Urinary bladder (tissue), 4 donors: ENCODE data around the gene TLR10. TPM values are rescaled to one million over a fixed set of nuclear protein-coding genes. Genes with fewer than 3 reads are reported as not detected.

Experiments
- DNase-seq: peaks from one replicate; pipeline ENCODE4 v3.0.0-alpha.2; 2015; ENCODE audit errors: extremely low spot score
- H3K27ac ChIP-seq: one replicate; pipeline ENCODE4 v1.5.1; 2013; ENCODE audit warnings: low read depth, mild to moderate bottlenecking, moderate library complexity
- H3K36me3 ChIP-seq: one replicate; pipeline ENCODE4 v1.6.1; 2013; ENCODE audit warnings: mild to moderate bottlenecking, moderate library complexity; ENCODE audit not compliant: insufficient read depth
- H3K4me1 ChIP-seq: one replicate; pipeline ENCODE4 v1.6.1; 2013; ENCODE audit warnings: mild to moderate bottlenecking, moderate library complexity; ENCODE audit not compliant: insufficient read depth
- H3K4me3 ChIP-seq: one replicate; pipeline ENCODE4 v1.5.1; 2013; ENCODE audit warnings: low read depth, low read length
- WGBS: extraction: QIAGEN DNeasy Blood & Tissue Kit; methylation state at CpG from one replicate; pipeline ENCODE4 v1.1.7; 2013; 5-methylcytosine and 5-hydroxymethylcytosine counted together
- polyA plus RNA-seq: library from polyadenylated mRNA; stranded (reverse); fragments of 200-250 nt; gene quantifications from one replicate; pipeline ENCODE4 v1.2.3, GENCODE V29; 2013
- total RNA-seq: library from RNA; depleted of rRNA; stranded (reverse); fragments of >200 nt; gene quantifications from one replicate; pipeline ENCODE4 v1.2.3, GENCODE V29; 2014
- donor health status: healthy with polysubstance abuse.
- donor health status: healthy.

The TLR10 gene
- total and polyA plus RNA-seq, 2 donors: 0.05 to 3.0 TPM

DNA sequence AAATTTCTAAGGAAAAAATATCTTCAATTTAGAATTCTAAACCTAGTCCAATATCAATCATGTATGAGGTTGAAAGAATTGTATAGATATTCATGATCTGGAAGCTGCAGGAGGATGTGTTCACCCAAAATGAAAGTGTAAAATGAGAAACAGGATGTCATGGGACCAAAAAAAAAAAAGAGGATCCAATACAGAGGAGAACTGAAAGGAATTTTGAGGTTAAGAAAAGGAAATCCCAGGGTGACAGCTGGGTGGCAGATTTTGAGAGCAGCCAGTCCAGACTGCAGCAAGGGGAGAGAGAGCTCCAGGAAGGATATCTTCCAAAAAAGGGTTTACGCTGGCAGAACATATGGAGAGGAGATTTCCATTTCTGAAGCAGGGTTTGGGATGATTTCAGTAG lies 38.9 kb downstream of the TLR10 start:
- Histone ChIP-seq H3K4me3 (no peak overlapping the region), H3K36me3 (no peaks in the 10 kb centered on the region), H3K27ac (no peak overlapping the region), H3K4me1 (no peaks in the 10 kb centered on the region)
- 67% methylated on average over 1 of the region's 1 CpG for WGBS
- no peak for DNase-seq

DNA sequence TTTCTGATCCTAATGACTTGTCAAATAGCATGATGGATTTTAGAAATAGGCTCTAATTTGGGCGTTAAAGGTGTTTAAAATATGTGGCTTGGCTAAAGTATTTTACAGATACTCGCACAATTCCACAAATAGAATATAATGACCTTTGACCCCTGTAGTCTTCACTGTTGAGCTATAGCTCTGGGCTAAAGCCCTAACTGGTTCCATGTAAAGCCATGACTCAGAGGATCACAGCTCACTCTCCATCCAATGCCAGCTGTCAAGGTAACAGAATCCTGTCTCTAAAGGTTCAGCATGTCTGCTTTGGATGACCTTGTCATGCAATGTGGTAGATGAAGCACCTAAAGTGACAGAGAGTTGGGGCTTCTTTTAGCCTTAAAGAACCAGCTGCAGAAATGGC lies 42.5 kb downstream of the TLR10 start:
- no peak for DNase-seq
- no peaks in the 10 kb centered on the region for H3K4me1 ChIP-seq
- no peak overlapping the region for H3K4me3 ChIP-seq
- 78% methylated on average over 2 of the region's 2 CpGs for WGBS
- H3K27ac ChIP-seq: no peak overlapping the region
- no peaks in the 10 kb centered on the region for H3K36me3 ChIP-seq

DNA sequence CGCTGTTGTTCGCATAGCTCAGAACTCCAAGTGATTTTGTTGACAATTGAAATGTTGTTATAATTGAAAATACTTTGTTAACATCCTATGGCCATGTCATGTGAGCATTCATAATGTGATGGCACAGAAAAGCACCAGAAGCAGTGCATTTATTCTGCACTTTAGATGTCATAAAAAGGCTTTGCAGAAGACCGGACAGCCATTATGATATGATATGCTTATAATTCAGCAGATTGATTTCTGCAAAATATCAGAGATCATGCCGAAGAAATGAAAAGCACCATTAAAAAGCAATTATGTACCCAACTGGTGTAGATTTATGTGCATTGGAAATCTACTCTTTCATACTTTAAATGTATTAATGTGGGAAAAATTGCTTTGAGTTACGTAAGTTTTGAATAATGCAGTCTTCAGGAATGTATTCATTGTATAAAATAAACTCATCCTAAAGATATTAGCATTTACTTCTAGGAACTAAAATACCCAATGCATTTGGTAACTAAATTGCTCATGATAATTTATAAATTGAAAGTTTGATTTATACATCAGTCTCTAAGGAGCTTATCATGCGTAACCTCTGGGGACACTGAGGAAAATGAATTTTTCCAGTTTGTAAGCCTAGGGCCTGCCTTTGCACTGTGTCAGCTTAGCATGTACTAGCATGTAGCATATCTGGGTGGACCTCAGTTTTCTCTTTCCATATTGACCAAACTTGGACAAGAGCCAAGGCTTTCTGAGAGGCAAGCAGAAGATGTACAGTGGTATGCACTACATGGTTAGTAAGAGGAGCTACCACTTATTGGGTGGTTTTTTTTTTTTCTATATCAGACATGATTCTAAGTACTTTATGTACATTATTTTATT lies 43.6 kb downstream of the TLR10 start:
- no peaks in the 10 kb centered on the region for H3K36me3 ChIP-seq
- WGBS: 91% methylated on average over 6 of the region's 6 CpGs
- no peak overlapping the region for H3K27ac ChIP-seq
- no peak for DNase-seq
- H3K4me3 ChIP-seq: no peak overlapping the region
- H3K4me1 ChIP-seq: no peaks in the 10 kb centered on the region

DNA sequence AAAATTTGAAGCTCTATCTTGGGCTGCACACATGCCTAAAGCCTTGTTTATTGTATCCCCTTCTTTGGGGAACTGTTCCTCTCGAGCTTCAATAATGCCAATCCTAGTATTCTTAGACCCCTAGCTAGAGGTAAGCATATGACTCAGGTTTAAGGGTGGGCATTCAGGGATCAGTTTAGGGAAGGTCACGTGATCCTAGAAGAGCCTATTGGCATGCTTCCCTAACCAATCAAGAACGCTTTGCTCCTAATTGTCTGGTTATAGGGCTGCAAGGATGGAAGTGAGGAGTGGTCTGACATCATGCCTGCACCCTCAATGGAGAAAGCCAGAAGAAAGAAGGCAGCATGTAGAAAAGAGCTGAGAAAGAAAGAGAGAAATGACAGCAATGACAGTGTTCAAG lies 46.9 kb downstream of the TLR10 start:
- H3K36me3 ChIP-seq: no peaks in the 10 kb centered on the region
- H3K27ac ChIP-seq: no peak overlapping the region
- DNase-seq: no peak
- WGBS: 90% methylated on average over 3 of the region's 3 CpGs
- H3K4me1 ChIP-seq: no peaks in the 10 kb centered on the region
- no peak overlapping the region for H3K4me3 ChIP-seq

DNA sequence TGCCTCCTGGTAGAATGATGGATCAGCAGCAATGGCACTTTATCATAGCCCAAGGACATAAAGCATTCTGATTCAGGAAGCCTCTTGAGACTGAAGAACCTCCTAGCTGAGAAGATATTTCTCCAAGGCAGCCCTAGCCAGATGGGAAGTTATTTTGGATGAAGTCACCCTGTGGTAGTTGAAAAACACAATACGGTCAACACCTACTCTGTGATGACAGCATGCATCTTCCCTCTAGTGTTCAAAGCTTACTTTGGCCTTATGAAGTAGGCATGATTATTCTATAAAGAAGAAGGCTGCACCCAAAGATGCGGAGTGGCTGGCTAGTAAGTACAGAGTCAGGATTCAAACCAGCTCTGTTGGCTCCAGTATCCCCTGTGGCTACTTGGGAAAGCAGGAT lies 47.9 kb downstream of the TLR10 start:
- Histone ChIP-seq H3K4me1 (no peaks in the 10 kb centered on the region), H3K36me3 (no peaks in the 10 kb centered on the region), H3K27ac (no peak overlapping the region), H3K4me3 (no peak overlapping the region)
- no peak for DNase-seq
- WGBS: 78% methylated on average over 2 of the region's 2 CpGs

DNA sequence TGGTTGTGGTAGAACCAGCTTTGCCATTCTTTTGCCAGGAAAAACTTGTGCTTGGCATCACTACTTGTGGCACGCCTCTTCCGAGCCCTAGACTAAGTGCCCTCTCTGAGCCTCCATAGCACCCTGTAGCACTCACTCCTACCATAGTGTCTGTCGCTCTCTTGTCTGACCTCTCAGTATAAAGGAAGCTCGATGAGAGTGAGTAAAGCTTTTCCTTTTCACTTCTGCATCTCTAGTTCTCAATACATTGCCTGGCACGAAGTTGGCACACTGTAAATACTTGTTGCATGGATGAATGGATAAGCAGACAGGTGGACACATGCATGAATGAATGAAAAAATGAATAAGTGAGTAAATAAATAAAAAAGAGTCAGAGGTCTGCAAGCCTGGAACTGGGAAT lies 48.3 kb downstream of the TLR10 start:
- Histone ChIP-seq H3K36me3 (no peaks in the 10 kb centered on the region), H3K27ac (no peak overlapping the region), H3K4me1 (no peaks in the 10 kb centered on the region), H3K4me3 (no peak overlapping the region)
- 86% methylated on average over 5 of the region's 5 CpGs for WGBS
- DNase-seq: no peak

DNA sequence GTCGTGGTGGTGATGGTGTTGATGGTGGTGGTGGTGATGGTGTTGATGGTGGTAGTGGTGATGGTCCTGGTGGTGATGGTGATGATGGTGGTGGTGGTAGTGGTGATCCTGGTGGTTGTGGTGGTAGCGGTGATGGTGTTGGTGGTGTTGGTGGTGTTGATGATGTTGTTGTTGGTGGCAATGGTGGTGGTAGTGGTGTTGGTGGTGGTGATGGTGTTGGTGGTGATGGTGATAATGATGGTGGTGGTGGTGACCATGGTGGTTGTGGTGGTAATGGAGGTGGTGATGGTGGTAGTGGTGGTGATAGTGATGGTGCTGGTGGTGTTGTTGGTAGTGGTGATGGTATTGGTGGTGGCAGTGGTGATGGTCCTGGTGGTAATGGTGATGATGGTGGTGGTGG lies 49.1 kb downstream of the TLR10 start:
- DNase-seq: no peak
- H3K4me1 ChIP-seq: no peaks in the 10 kb centered on the region
- H3K4me3 ChIP-seq: no peak overlapping the region
- no peak overlapping the region for H3K27ac ChIP-seq
- H3K36me3 ChIP-seq: no peaks in the 10 kb centered on the region
- WGBS: 96% methylated on average over 2 of the region's 2 CpGs

DNA sequence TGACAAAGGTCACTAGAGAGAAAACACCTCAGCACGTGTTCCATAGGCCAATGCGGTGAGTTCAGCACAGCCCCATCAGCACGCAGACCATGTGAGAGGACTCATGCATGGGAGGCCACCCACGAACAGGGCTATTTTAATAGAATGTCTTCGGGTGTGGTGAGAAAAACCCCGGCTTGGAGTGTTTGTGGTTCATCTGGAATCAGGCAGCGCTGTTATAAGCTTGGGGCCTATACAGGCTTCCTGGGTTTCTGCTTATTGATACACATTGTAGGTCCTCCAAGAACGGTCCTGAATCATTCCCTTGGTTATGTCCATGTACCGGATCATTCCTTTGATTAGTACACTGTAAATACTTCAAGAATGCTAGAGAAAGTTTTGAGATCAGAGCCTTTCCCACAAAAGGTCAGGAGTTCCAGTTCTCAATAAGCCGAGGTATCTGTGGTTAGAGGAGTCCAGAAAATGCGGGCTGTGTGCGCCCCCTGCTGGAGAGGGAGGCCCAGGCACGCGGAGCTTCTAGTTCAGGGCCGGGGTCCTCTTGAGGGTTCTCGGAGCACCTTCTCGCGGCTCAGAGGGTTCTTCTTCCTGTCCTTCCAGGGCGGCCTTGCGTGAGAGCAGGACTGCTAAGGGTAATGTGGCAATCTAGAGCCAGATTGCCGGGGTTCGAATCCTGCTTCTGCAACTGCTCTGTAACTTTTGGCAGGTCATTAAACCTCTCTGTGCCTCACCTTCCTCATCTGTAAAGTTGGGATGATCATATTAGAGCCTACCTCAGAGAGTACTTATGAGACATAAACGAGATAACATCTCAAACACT lies 51.8 kb downstream of the TLR10 start:
- no peak overlapping the region for H3K27ac ChIP-seq
- WGBS: 33% methylated on average over 23 of the region's 23 CpGs
- H3K36me3 ChIP-seq: no peaks in the 10 kb centered on the region
- peak; percentile 29 for DNase-seq
- H3K4me1 ChIP-seq: no peaks in the 10 kb centered on the region
- no peak overlapping the region for H3K4me3 ChIP-seq

DNA sequence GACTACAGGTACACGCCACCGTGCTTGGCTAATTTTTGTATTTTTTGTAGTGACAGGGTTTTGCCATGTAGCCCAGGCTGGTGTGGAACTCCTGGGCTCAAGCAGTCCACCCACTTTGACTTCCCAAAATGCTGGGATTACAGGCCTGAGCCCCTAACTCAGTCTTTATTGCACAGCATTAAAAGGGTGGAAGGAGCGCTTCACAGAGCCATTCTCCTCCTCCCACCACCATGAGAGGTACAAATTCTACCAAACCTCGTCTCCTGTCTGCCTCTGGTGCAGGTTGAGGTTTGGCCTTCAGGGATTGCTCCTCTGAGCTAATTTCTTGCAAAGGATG lies 52.3 kb downstream of the TLR10 start:
- no peak for DNase-seq
- Histone ChIP-seq H3K4me3 (no peak overlapping the region), H3K27ac (no peak overlapping the region), H3K4me1 (no peaks in the 10 kb centered on the region), H3K36me3 (no peaks in the 10 kb centered on the region)
- 95% methylated on average over 4 of the region's 4 CpGs for WGBS

DNA sequence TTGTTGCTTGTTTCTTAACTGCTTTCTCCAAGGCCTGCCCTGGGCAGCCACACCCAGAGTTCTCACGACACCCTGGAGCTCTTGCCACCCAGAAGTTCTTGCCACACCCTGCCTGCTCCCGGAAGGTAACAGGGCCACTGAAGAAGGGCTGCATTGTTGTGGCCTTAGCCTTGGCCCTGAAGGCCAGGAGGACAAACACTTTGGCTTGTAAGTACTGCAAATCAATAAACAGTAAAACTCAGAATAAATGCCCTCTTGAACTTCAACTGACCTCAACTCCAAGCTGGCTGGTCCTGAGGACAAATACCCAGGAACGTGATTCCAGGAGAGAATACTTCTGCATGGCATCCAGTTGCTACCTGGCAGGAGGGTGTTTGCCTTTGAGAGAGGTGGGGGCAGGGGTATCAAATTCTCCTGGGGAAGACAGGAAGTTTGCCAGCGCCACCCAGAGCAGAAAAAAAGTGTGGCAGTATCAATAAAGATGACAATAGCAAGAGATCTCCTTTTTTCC lies 54.1 kb downstream of the TLR10 start:
- Histone ChIP-seq H3K36me3 (no peaks in the 10 kb centered on the region), H3K27ac (no peak overlapping the region), H3K4me1 (no peaks in the 10 kb centered on the region), H3K4me3 (no peak overlapping the region)
- DNase-seq: no peak
- WGBS: 69% methylated on average over 4 of the region's 4 CpGs

DNA sequence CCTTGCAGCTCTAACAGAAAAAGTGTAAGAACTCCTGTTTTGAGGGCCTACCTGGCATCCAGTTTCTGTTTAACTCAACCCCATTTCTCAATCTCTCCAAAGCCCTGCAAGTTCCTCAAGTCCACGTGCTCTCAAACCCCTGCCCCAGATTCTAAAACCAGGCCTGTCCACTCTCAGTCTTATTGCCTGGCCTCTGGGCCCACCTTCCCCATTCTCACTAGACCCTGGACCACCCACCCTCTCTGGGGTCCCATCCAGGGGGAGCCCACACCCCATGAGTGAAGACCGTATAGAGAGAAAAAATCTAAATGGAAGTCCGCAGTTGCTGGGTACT lies 58.3 kb downstream of the TLR10 start:
- Histone ChIP-seq H3K4me3 (no peak overlapping the region), H3K4me1 (no peaks in the 10 kb centered on the region), H3K36me3 (no peaks in the 10 kb centered on the region), H3K27ac (no peak overlapping the region)
- no peak for DNase-seq
- 86% methylated on average over 3 of the region's 3 CpGs for WGBS

DNA sequence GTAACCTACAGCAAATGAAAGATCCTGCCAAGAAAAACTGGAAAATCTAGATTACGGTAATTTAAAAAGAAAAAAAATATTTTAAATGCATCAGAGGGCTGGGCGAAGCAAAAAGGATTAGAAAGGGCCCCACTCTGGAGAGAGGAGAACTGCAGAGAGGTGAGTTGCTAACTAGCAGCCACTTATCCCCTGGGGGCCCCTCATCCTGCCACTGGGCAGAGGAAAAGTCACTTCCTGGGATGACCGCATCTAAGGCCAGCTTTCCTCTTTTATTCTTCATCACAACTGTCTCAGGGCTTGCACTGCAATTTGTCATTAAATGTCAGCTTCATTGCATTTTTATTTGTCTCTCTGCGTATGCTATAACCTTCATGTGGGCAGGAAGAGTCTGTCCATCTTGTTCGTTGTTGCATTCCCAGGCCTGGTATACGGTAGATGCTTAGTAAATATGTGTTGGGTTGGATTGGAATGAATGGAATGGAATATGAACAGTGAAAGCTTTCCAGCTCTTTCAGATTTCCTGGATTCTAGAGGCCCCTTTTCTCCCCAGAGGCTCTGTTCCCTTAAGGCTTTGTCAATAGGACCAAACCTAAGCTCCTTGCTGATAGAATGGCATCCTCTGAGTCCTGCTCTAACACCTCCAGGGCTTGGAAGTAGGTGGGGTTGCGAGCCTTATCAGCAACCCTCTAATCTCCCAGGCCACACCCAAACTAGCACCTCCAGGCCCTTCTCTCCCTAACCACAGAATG lies 58.9 kb downstream of the TLR10 start:
- no peak overlapping the region for H3K4me3 ChIP-seq
- H3K27ac ChIP-seq: no peak overlapping the region
- no peaks in the 10 kb centered on the region for H3K4me1 ChIP-seq
- WGBS: 86% methylated on average over 7 of the region's 7 CpGs
- H3K36me3 ChIP-seq: no peaks in the 10 kb centered on the region
- no peak for DNase-seq

DNA sequence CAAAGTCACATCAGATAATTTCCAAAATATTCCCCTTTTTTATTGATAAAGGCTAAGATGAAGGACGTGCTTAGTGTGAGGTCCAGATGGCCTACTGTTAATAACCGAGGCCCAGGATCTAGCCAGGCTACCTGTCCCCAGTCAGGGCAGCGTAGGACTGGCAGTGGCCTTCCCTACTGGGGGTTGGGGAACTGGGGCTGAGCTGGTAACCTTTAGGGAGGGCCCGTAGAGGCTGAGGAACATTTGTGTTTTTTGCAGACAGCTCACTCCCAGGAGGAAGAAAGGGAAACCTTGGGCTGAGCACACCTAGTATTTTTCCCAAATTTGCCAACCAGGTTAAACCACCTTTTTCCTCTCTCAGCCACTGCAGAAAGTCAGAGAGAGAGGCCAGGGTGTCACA lies 59.7 kb downstream of the TLR10 start:
- Histone ChIP-seq H3K4me1 (no peaks in the 10 kb centered on the region), H3K4me3 (no peak overlapping the region), H3K36me3 (no peaks in the 10 kb centered on the region), H3K27ac (no peak overlapping the region)
- no peak for DNase-seq
- 96% methylated on average over 4 of the region's 4 CpGs for WGBS
